Endothelial cell of umbilical vein (primary cell): Measurements from ENCODE around the gene ATG5. TPM values are rescaled to one million over a fixed set of nuclear protein-coding genes. Genes with fewer than 3 reads are reported as not detected.

Experiments
- BruUV-seq: library from RNA; stranded (reverse); fragments of 400-500 nt; replicated peaks from 2 replicates; lab custom pipeline; 2021; lab: Mats Ljungman, UMichigan
- CTCF ChIA-PET: fragments of 300-600, 350-600 bp; sonication (Branson Sonifier 250); formaldehyde crosslinking; loops from one replicate; lab custom pipeline; 2021; ENCODE audit warnings: antibody characterized with exemption, inconsistent platforms; lab: Charles Lee
- POLR2A ChIA-PET: fragments of 300-600, 350-600 bp; sonication (Branson Sonifier 250); formaldehyde crosslinking; loops from one replicate; lab custom pipeline; 2021; ENCODE audit warnings: antibody characterized with exemption, inconsistent platforms; lab: Charles Lee
- DNase-seq: peaks from one replicate; pipeline ENCODE4 v3.0.0-alpha.2; 2011; ENCODE audit warnings: low read depth, low spot score
- FAIRE-seq: peaks from 2 replicates; lab custom pipeline; 2011; peaks lifted over from hg19 to GRCh38; lab: Jason Lieb, UNC
- H2AFZ ChIP-seq: 2 replicates; pipeline ENCODE4 v1.6.0; 2012; ENCODE audit warnings: low read depth, low read length, control low read depth, inconsistent platforms
- H3K27ac ChIP-seq: 2 replicates; pipeline ENCODE4 v1.5.1; 2011; ENCODE audit warnings: low read depth, mild to moderate bottlenecking, control low read depth, low read length, moderate library complexity; ENCODE audit not compliant: insufficient read depth
- H3K27me3 ChIP-seq, 2 experiments: 2 replicates each; pipeline versions ENCODE4 v1.6.0 to v1.6.1; 2011; ENCODE audit warnings: low read length in 2 of 2, mixed read lengths in 1 of 2; ENCODE audit not compliant: control insufficient read depth in 2 of 2, insufficient read depth in 2 of 2
- H3K36me3 ChIP-seq, 2 experiments: 2 replicates in 1 of 2; 3 replicates in 1 of 2; pipeline ENCODE4 v1.5.1; 2011; ENCODE audit warnings: low read length in 2 of 2, mild to moderate bottlenecking in 1 of 2, moderate library complexity in 1 of 2; ENCODE audit not compliant: control insufficient read depth in 2 of 2, insufficient read depth in 2 of 2; ENCODE audit errors: extremely low read depth in 1 of 2
- H3K4me1 ChIP-seq: 3 replicates; pipeline ENCODE4 v1.5.1; 2011; ENCODE audit warnings: mild to moderate bottlenecking, low read length; ENCODE audit not compliant: control insufficient read depth, insufficient read depth; ENCODE audit errors: extremely low read depth
- H3K4me2 ChIP-seq: 2 replicates; pipeline ENCODE4 v1.6.1; 2011; ENCODE audit warnings: low read length, control low read depth, mixed read lengths; ENCODE audit not compliant: insufficient read depth
- H3K4me3 ChIP-seq, 3 experiments: fragments of 200-600 bp in 1 of 3; sonication (generic), shearing (Covaris generic) in 1 of 3; replicated peaks in 1 of 3; 2 replicates each; pipeline ENCODE4 v1.5.1; 2011 to 2016; ENCODE audit warnings: control low read depth in 3 of 3, low read length in 3 of 3, mild to moderate bottlenecking in 2 of 3, inconsistent platforms in 1 of 3, low read depth in 1 of 3, moderate library complexity in 1 of 3; ENCODE audit not compliant: insufficient read depth in 1 of 3
- H3K79me2 ChIP-seq: 2 replicates; pipeline ENCODE4 v1.6.0; 2012; ENCODE audit warnings: low read length, inconsistent platforms; ENCODE audit not compliant: control insufficient read depth, insufficient read depth
- H3K9ac ChIP-seq: replicated peaks from 2 replicates; pipeline ENCODE3; 2011; ENCODE audit warnings: low read length, control low read depth; ENCODE audit not compliant: insufficient read depth; ENCODE audit errors: extremely low read depth
- H3K9me1 ChIP-seq: replicated peaks from 3 replicates; pipeline ENCODE4 v1.6.0; 2011; ENCODE audit warnings: mild to moderate bottlenecking, low read length; ENCODE audit not compliant: control insufficient read depth, insufficient read depth; ENCODE audit errors: extremely low read depth
- H3K9me3 ChIP-seq: replicated peaks from 2 replicates; pipeline ENCODE4 v1.5.1; 2012; ENCODE audit warnings: low read length, inconsistent platforms; ENCODE audit not compliant: control insufficient read depth, insufficient read depth
- H4K20me1 ChIP-seq: replicated peaks from 2 replicates; pipeline ENCODE3; 2011; ENCODE audit warnings: mild to moderate bottlenecking, low read length; ENCODE audit not compliant: control insufficient read depth, insufficient read depth; ENCODE audit errors: extremely low read depth
- FOS ChIP-seq: IDR thresholded peaks from 2 replicates; pipeline ENCODE4 v1.6.1; 2011; ENCODE audit warnings: mild to moderate bottlenecking, low read length, moderate library complexity, borderline replicate concordance; ENCODE audit not compliant: insufficient read depth
- POLR2AphosphoS5 ChIP-seq: IDR thresholded peaks from 2 replicates; pipeline ENCODE4 v1.6.1; 2012; ENCODE audit warnings: low read depth, mild to moderate bottlenecking, control low read depth, low read length, moderate library complexity; ENCODE audit not compliant: insufficient read depth
- dilution Hi-C: fragments of 300-500 bp; cut with MboI; formaldehyde crosslinking; loops from one replicate; pipeline ENCODE4 v1.15.0; 2019; ENCODE audit warnings: low sequenced_read_pairs; ENCODE audit not compliant: extremely low pct_ligation_motif_present
- intact Hi-C: fragments of 100-400 bp; cut with micrococcal nuclease; formaldehyde crosslinking; loops from one replicate; pipeline ENCODE4 v1.10.0; 2022
- polyA plus RNA-seq, 4 experiments: library from polyadenylated mRNA; depleted of rRNA in 3 of 4; stranded (reverse) in 3 of 4; unstranded in 1 of 4; fragments of >200 nt; gene quantifications; 2 replicates each; pipeline versions ENCODE4 v1.2.1 to v1.2.3, GENCODE V29; 2011 to 2012; ENCODE audit warnings: missing spikeins in 1 of 4
- total RNA-seq: library from RNA; stranded (reverse); gene quantifications from 2 replicates; pipeline ENCODE4 v1.2.3, GENCODE V29; 2021
- TF ChIP-seq, protein P1 (sequence below), 2 donors: IDR thresholded peaks; 1 replicate in 1 of 2; 2 replicates in 1 of 2; pipeline ENCODE4 v1.5.1; 2011; ENCODE audit warnings: low read length in 2 of 2, mild to moderate bottlenecking in 2 of 2, moderate library complexity in 2 of 2, control low read depth in 1 of 2, inconsistent platforms in 1 of 2, low read depth in 1 of 2; ENCODE audit not compliant: insufficient read depth in 1 of 2; ENCODE audit errors: extremely low read depth in 1 of 2

ATG5 gene
- total and polyA plus RNA-seq, 2 donors (not counting 3 experiments of a cell fraction or from before 2014, with no cell fraction given): 14.1 to 32.8 TPM

DNA sequence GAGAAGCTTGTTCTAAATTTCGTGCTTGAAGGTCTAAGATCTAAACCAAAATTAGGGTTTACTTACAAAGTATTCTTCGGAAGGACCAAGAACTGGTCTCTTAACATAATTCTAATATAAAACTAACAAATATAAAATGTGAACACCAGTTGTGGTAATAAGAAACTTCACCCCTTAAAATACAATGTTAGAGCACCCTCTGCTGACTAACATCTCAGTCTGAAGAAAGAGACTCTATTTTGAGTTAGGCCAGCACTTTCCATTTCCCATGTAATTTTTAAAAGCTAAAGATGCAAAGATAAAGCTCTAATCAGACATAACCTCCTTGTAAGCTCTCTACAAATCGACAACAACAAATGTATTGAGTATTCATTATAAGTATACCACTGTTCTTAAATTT lies 24.6 kb downstream of the ATG5 start:
- POLR2A ChIA-PET: no interaction called here
- Histone ChIP-seq H3K4me2 (no peak overlapping the region), H4K20me1 (peaks cover 6% of the 10 kb centered on the region), H3K27me3 (no peaks in the 10 kb centered on the region), H3K4me3 (no peak overlapping the region), H3K36me3 (no peaks in the 10 kb centered on the region), H3K4me1 (no peaks in the 10 kb centered on the region), H3K9me1 (peaks cover 3% of the 10 kb centered on the region), H3K9me3 (no peaks in the 10 kb centered on the region), H2AFZ (no peak overlapping the region), H3K27ac (no peak overlapping the region), H3K9ac (no peak overlapping the region), H3K79me2 (peaks cover 37% of the 10 kb centered on the region)
- FAIRE-seq (no peak), DNase-seq (peak; percentile 38)
- intact Hi-C loops (loop anchor here (1.0 to 10.0 kb wide), 8 partner anchors 78 to 1359 kb away; partner anchors contain the start of gene PRDM1), dilution Hi-C loops (no loop called here)
- TF ChIP-seq, protein P1, sequence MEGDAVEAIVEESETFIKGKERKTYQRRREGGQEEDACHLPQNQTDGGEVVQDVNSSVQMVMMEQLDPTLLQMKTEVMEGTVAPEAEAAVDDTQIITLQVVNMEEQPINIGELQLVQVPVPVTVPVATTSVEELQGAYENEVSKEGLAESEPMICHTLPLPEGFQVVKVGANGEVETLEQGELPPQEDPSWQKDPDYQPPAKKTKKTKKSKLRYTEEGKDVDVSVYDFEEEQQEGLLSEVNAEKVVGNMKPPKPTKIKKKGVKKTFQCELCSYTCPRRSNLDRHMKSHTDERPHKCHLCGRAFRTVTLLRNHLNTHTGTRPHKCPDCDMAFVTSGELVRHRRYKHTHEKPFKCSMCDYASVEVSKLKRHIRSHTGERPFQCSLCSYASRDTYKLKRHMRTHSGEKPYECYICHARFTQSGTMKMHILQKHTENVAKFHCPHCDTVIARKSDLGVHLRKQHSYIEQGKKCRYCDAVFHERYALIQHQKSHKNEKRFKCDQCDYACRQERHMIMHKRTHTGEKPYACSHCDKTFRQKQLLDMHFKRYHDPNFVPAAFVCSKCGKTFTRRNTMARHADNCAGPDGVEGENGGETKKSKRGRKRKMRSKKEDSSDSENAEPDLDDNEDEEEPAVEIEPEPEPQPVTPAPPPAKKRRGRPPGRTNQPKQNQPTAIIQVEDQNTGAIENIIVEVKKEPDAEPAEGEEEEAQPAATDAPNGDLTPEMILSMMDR (IDR thresholded peaks at IDR 0.05; ENCODE audit: extremely low read depth in 1 of 2, insufficient read depth in 1 of 2, low read depth in 1 of 2, low read length in 2 of 2): peak; percentile 11 to 29
- TF ChIP-seq FOS: no peak
- BruUV-seq: no TSS peak
- CTCF ChIA-PET: interaction anchor here (0.6 to 2.2 kb wide), 17 partner anchors 9 to 871 kb away, joined by 3 to 34 read pairs (median 4); no protein-coding TSS in a partner anchor

DNA sequence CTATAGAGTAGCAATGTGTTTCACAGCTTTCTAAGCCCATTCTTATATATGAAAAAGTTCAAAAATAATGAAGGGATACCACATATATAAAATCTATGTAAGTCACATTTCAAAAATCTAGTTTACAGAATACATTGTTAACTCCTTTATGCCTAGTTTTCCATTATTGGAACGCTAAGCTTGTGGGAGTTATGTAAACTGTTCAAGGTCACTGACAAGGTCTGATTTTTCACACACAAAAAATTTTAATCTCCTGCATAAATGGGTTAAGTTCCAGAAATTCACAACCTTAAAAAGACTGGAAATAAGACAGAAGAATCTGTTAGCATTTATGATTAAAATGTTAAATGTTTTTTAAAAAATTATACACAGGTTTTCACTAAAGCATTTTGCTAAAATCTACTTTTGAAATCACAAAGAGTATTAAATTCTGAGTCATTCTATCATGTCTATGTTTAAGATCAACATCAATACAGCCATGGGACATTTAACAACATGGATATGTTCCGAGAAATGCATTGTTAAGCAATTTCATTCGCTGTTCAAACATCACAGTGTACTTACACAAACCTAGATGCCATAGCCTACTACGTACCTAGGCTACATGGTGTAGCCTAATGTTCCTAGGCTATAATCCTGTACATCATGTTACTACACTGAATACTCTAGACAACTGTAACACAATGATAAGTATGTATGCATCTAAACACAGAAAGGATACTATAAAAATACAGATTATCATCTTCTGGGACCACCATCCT lies 25.4 kb downstream of the ATG5 start:
- intact Hi-C loops: loop anchor here (5.0 to 10.0 kb wide), 4 partner anchors 213 to 1358 kb away; partner anchors contain the start of gene PRDM1

More for the DNA sequence above, 25.4 kb downstream of the ATG5 start:
- Histone ChIP-seq H3K4me2 (no peak overlapping the region), H3K9me1 (peaks cover 3% of the 10 kb centered on the region), H3K79me2 (peaks cover 33% of the 10 kb centered on the region), H4K20me1 (peaks cover 6% of the 10 kb centered on the region), H3K4me1 (no peaks in the 10 kb centered on the region), H3K4me3 (no peak overlapping the region), H2AFZ (no peak overlapping the region), H3K27me3 (no peaks in the 10 kb centered on the region), H3K36me3 (no peaks in the 10 kb centered on the region), H3K9me3 (no peaks in the 10 kb centered on the region), H3K27ac (no peak overlapping the region), H3K9ac (no peak overlapping the region)
- FAIRE-seq (no peak), DNase-seq (no peak)
- no peak for TF ChIP-seq POLR2AphosphoS5
- no TSS peak for BruUV-seq
- dilution Hi-C loops: no loop called here
- ChIA-PET CTCF (interaction anchor here (1.0 to 2.2 kb wide), 8 partner anchors 13 to 868 kb away, joined by 3 to 34 read pairs (median 4); no protein-coding TSS in a partner anchor), POLR2A (no interaction called here)
